Mucosa of stomach (tissue), 1 donor: Measurements from ENCODE around the gene ZBTB47.

Source experiments
- H3K27me3 ChIP-seq: one replicate; pipeline ENCODE4 v1.7.0; 2013; ENCODE audit warnings: mild to moderate bottlenecking, low read length; ENCODE audit not compliant: control insufficient read depth, insufficient read depth
- H3K36me3 ChIP-seq: one replicate; pipeline ENCODE4 v1.7.0; 2013; ENCODE audit warnings: low read length; ENCODE audit not compliant: control insufficient read depth, insufficient read depth
- H3K4me1 ChIP-seq: one replicate; pipeline ENCODE4 v1.7.0; 2013; ENCODE audit warnings: mild to moderate bottlenecking, low read length; ENCODE audit not compliant: control insufficient read depth, insufficient read depth
- H3K4me3 ChIP-seq: one replicate; pipeline ENCODE4 v1.7.0; 2013; ENCODE audit warnings: low read length
- H3K9ac ChIP-seq: one replicate; pipeline ENCODE4 v1.7.0; 2013; ENCODE audit warnings: mild to moderate bottlenecking, low read length, moderate library complexity
- H3K9me3 ChIP-seq: one replicate; pipeline ENCODE4 v1.7.0; 2013; ENCODE audit warnings: mild to moderate bottlenecking, low read length, moderate library complexity; ENCODE audit not compliant: control insufficient read depth
- donor health status: Pancreatic carcinoma.

The ZBTB47 gene

DNA sequence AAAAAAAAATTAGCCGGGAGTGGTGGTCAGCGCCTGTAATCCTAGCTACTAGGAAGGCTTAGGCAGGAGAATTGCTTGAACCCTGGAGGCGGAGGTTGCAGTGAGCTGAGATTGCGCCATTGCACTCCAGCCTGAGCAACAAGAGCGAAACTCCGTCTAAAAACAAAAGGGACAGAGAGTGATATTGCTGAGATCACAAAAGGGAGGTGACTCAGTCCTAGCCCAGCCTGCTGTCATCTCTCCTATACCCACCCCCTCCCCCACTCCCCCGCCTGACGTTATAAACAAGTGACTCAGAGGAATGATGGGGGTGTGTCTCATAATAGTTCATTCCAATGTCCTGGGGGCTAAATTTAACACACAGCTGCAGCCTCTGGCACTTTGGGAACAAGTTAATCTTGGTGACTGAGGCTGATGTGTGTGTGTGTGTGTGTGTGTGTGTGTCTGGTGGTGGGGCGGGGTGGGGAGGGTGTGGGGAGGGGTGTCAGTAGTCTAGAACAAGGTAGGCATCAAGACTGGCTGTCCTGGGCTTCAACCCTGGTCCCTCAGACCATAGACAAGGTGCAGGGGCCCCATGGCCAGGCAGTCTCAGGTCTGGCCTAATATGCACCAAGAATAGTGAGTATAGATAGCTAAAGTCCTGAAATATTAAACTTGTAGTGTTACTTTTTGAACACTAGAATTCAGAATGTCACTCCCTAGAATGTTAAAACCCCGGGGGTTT, 30.5 kb downstream of the ZBTB47 start:
- no peaks in the 10 kb centered on the region for H3K9me3 ChIP-seq
- no peak overlapping the region for H3K9ac ChIP-seq
- H3K36me3 ChIP-seq, result no peaks in the 10 kb centered on the region
- no peak overlapping the region for H3K4me3 ChIP-seq
- H3K27me3 ChIP-seq, result peaks cover 21% of the 10 kb centered on the region
- H3K4me1 ChIP-seq, result no peaks in the 10 kb centered on the region

DNA sequence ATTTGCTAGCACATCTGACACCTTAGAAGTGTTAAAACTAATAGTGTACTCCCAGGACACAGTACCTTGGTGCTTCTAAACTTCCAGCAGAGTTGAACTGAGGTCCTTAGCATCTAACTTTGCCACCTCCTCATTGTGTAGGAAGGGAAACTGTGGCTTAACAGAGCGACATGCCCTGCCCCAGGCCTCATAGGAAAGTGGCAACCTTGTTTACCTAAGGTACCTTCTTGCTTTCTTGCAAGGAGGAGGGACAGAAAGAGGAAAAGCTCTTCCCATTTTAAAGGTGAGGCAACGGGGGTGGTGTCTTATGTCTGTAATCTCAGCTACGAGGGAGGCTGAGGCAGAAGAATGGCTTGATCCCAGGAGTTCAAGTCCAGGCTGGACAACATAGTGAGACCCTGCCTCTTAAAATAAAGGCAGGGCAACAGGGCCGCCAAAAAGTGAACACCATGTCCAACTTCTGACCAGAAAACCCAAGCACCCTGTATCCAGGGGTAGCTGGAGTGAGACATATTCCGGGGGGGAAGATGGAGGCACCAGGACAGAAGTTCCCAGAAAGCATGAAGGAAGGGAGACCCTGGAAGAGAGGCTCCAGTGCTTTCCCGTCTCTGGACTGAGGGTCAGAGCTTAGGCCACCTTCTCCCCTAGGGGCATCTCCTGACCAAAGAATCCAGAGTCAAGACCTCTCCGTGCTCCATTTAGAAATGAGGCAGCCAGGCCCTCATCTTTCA, 31.3 kb downstream of the ZBTB47 start:
- no peaks in the 10 kb centered on the region for H3K9me3 ChIP-seq
- peaks cover 21% of the 10 kb centered on the region for H3K27me3 ChIP-seq
- no peak overlapping the region for H3K4me3 ChIP-seq
- no peaks in the 10 kb centered on the region for H3K4me1 ChIP-seq
- H3K36me3 ChIP-seq, result no peaks in the 10 kb centered on the region
- H3K9ac ChIP-seq, result no peak overlapping the region

DNA sequence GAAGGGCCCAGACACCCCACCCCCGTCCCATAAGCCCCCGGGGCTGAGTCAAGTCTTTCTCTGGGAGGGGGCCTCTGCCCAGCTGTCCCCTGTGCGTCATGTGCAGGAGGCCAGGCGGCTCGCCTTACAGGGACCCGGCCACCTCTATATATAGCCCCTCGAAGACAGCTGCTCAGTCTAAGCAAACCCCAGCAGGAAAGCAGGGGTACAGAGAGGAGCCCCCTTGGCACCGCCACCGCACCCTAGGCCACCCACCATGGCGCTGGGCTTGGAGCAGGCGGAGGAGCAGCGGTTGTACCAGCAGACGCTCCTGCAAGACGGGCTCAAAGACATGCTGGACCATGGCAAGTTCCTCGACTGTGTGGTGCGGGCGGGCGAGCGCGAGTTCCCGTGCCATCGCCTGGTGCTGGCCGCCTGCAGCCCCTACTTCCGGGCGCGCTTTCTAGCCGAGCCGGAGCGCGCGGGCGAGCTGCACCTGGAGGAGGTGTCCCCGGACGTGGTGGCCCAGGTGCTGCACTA, 31.9 kb downstream of the ZBTB47 start, which contains the start of gene KLHL40:
TSS of gene KLHL40 (plus strand) at position 175 of the 519 bp plus-strand sequence. CDS start at position 257, 82 bp downstream.
- H3K4me1 ChIP-seq, result no peaks in the 10 kb centered on the region
- no peak within 1 kb of the TSS for H3K9ac ChIP-seq
- no peaks in the 10 kb centered on the region for H3K9me3 ChIP-seq
- no peak within 1 kb of the TSS for H3K4me3 ChIP-seq
- no peaks in the 10 kb centered on the region for H3K36me3 ChIP-seq
- peaks cover 21% of the 10 kb centered on the region for H3K27me3 ChIP-seq

DNA sequence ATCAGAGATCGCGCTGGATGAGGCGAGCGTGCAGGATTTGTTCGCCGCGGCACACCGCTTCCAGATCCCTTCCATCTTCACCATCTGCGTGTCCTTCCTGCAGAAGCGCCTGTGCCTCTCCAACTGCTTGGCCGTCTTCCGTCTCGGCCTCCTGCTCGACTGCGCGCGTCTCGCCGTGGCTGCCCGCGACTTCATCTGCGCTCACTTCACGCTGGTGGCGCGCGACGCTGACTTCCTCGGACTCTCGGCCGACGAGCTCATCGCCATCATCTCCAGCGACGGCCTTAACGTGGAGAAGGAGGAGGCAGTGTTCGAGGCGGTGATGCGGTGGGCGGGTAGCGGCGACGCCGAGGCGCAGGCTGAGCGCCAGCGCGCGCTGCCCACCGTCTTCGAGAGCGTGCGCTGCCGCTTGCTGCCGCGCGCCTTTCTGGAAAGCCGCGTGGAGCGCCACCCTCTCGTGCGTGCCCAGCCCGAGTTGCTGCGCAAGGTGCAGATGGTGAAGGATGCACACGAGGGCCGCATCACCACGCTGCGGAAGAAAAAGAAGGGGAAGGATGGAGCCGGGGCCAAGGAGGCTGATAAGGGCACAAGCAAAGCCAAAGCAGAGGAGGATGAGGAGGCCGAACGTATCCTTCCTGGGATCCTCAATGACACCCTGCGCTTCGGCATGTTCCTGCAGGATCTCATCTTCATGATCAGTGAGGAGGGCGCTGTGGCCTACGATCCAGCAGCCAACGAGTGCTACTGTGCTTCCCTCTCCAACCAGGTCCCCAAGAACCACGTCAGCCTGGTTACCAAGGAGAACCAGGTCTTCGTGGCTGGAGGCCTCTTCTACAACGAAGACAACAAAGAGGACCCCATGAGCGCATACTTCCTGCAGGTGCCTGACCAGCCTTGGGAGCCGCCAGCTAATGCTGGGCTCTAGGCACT, 32.7 kb downstream of the ZBTB47 start:
- H3K4me3 ChIP-seq, result no peak overlapping the region

DNA sequence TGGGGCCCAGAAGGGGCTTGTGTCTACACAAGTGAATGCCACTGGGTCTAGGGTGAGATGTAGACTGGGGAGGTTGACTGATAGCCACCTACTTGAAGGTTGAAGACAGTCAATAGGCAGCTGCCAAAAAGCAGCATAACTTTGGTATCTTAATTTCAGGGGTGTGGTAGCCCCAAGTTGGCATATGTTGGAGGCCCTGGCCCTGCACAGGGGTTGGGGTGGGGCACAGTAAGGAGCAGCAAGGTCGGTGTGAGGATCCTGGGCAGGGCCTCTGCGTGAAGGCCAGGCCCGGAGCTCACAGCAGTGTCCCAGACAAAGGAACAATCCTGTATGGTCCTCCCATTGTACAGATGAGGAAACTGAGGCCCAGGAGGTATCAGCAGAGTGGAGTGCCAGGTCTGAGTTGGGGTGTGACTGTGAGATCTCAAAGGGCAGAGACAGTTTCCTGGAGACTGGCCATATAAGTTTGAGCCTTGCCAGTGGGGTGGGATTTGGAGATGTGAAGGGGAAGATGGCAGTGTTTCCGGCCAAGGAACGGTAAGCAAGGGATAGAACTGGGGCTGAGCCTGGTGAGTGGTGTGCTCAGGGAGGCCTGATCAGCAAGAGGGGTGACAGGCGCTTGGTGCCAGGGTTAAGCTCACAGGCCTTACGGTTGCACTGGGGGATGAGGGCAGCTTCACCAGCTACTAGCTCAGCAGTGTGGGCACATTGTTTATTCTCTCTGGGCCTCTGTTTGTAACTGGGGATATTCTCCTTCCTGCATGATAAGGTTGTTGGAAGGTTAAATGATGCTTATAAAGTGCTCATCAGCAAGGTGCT, 33.5 kb downstream of the ZBTB47 start:
- Histone ChIP-seq H3K4me3 (no peak overlapping the region), H3K36me3 (no peaks in the 10 kb centered on the region), H3K9ac (no peak overlapping the region), H3K27me3 (peaks cover 21% of the 10 kb centered on the region), H3K9me3 (no peaks in the 10 kb centered on the region), H3K4me1 (no peaks in the 10 kb centered on the region)

More for the DNA sequence above, 32.7 kb downstream of the ZBTB47 start:
- H3K4me1 ChIP-seq, result no peaks in the 10 kb centered on the region
- peaks cover 21% of the 10 kb centered on the region for H3K27me3 ChIP-seq
- H3K36me3 ChIP-seq, result no peaks in the 10 kb centered on the region
- no peaks in the 10 kb centered on the region for H3K9me3 ChIP-seq
- H3K9ac ChIP-seq, result no peak overlapping the region

DNA sequence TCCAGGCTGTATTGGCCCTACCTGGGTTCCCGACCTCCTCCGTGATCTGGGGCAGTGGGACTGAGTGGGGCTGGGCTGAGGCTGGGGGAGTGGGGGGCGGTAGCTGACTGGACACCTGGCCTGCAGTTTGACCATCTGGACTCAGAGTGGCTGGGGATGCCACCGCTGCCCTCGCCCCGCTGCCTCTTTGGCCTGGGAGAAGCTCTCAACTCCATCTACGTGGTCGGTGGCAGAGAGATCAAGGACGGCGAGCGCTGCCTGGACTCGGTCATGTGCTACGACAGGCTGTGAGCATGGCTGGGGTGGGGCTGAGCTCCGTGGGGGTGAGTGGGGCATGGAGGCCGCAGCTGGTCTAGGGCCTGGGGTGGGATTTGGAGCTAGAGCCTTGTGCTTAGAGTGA, 34.5 kb downstream of the ZBTB47 start:
- H3K27me3 ChIP-seq, result peaks cover 21% of the 10 kb centered on the region
- no peak overlapping the region for H3K9ac ChIP-seq
- no peaks in the 10 kb centered on the region for H3K4me1 ChIP-seq
- H3K9me3 ChIP-seq, result no peaks in the 10 kb centered on the region
- no peak overlapping the region for H3K4me3 ChIP-seq
- H3K36me3 ChIP-seq, result no peaks in the 10 kb centered on the region

DNA sequence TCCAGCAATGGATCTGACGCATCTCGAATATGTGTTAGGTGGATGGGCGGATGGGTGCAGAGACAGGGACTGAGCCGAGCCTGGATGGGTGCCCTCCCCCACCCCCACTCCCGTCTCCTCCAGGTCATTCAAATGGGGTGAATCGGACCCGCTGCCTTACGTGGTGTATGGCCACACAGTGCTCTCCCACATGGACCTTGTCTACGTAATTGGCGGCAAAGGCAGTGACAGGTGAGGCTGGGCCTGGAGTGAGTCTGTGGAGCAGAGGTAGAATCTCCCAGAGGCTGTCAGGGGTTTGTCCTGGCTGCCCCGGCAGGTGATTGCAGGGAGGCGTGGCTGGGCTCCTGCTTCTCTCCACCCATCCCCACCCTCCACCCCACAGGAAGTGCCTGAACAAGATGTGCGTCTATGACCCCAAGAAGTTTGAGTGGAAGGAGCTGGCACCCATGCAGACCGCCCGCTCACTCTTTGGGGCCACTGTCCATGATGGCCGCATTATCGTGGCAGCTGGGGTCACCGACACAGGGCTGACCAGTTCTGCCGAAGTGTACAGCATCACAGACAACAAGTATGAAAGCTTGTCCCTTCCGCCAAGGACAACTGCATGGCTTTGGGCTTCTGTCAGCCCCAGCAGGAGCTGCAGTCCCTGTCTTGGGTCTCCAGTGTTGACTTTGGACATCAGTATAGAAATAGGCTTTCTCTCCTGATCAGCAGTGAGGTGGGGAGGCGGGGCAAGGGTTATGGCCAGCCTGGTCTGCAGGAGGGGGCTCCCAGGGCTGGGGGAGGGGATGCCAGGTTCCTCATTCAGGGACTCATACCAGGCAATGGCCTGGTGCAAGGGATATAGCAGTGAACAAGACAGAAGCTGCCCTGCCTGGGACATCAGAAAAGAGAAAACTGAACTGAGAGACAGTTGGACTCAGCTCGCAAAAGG, 35.3 kb downstream of the ZBTB47 start:
- H3K9ac ChIP-seq, result no peak overlapping the region
- H3K4me3 ChIP-seq, result no peak overlapping the region
- no peaks in the 10 kb centered on the region for H3K4me1 ChIP-seq
- H3K9me3 ChIP-seq, result no peaks in the 10 kb centered on the region
- H3K27me3 ChIP-seq, result peaks cover 21% of the 10 kb centered on the region
- no peaks in the 10 kb centered on the region for H3K36me3 ChIP-seq

DNA sequence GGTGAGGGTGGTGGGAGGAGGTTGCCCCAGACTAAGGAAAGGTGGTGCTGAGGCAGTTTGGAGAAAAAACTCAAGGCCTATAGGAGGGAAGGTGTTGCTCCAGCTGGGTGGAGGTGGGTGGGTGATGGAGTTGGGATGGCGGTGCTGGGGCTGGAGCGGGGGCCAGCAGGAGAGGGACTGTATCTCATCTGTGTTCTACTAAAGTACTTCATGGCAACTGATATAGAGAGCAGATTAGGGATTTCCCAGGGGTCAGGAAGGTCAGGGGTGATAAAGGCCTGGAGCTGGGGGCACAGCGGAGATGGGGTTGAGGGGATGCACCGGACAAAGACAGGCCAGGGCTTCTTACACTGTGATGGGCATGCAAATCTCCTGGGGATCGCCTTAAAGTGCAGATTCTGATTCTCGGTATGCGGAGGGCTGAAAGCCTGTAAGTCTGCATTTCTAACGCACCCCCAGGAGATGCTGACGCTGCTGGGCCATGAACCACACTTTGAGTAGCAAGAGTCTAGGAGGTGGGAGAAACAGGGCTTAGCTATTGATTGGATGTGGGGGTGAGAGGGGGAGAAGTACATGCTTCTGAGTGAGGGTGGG, 36.0 kb downstream of the ZBTB47 start:
- Histone ChIP-seq H3K9ac (no peak overlapping the region), H3K9me3 (no peaks in the 10 kb centered on the region), H3K4me3 (no peak overlapping the region), H3K27me3 (peaks cover 21% of the 10 kb centered on the region), H3K36me3 (no peaks in the 10 kb centered on the region), H3K4me1 (no peaks in the 10 kb centered on the region)

DNA sequence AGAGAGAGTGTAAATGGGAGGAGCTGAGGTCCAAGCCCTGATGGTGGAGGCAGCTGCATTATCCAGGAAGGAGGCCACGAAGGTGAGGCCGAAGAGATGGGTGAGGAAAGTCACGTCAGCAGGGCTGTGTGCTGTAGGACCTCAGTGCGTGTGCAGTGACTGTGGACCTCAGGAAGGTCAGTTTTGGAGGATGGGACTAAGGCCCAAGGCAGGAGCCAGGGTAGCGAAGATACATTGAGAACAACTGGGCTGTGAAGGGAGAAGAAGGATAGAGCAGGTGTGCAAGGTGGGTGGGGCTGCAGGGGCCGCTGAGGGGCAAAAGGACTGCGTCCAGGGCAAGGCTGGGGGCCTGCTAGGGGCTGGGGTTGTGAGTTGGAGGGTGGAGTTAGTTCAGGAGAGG, 36.7 kb downstream of the ZBTB47 start:
- no peak overlapping the region for H3K4me3 ChIP-seq
- no peaks in the 10 kb centered on the region for H3K9me3 ChIP-seq
- H3K27me3 ChIP-seq, result peaks cover 19% of the 10 kb centered on the region
- H3K9ac ChIP-seq, result no peak overlapping the region
- H3K36me3 ChIP-seq, result no peaks in the 10 kb centered on the region
- H3K4me1 ChIP-seq, result no peaks in the 10 kb centered on the region
